ENCODE results near the gene PTMA.
"Not testable (repeated sequence)": the region's sequence is repeated elsewhere in the genome, so short reads cannot be mapped to it uniquely, and the experiment has no call there.

The PTMA gene

DNA sequence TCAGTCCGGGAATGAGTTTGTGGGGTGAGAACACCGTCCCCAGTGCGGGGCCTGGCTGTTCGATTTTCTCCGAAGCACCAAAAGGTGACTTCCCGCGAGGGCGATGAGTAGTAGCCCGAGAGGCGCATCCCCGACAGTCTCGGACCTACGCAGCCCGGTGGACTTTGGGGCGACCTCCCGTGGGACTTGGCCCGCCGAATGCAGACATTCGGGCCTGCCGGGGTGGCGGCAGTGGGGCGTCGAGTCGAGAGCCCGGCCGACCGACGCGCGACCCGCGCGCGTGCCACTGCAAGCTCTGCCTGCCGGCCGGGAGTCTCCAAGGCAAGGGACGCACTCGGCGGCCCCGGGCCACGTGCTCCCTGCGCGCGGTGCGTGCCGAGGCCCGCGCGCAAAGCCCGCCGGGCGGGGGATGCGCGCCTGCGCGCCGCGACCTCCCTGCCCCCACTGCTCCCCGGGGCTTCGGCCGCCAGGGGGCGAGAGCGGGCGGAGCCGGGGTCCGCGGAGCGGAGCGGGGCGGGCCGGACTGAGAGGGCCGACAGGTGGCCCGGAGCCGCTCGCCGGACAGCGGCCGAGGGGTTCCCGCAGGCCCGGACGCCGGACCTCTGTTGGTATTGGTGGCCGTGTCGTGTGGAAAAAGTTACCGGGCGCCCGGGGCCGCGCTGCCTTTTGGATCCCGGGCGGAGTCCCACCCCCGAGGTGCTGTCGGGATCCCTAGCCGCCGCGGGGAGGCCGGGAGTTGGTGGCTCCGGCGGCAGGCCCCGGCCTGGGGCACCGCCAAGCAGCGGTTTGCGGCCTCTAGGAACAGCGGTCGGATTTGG is 1.9 kb downstream of the PTMA start:
- TF ChIP-seq, protein P1, sequence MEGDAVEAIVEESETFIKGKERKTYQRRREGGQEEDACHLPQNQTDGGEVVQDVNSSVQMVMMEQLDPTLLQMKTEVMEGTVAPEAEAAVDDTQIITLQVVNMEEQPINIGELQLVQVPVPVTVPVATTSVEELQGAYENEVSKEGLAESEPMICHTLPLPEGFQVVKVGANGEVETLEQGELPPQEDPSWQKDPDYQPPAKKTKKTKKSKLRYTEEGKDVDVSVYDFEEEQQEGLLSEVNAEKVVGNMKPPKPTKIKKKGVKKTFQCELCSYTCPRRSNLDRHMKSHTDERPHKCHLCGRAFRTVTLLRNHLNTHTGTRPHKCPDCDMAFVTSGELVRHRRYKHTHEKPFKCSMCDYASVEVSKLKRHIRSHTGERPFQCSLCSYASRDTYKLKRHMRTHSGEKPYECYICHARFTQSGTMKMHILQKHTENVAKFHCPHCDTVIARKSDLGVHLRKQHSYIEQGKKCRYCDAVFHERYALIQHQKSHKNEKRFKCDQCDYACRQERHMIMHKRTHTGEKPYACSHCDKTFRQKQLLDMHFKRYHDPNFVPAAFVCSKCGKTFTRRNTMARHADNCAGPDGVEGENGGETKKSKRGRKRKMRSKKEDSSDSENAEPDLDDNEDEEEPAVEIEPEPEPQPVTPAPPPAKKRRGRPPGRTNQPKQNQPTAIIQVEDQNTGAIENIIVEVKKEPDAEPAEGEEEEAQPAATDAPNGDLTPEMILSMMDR (IDR thresholded peaks at IDR 0.05; ENCODE audit: insufficient read depth, missing control alignments) = peak; percentile 60
- DNase-seq (ENCODE audit: insufficient read length, low spot score) (peak; percentile 93), FAIRE-seq (no peak)

DNA sequence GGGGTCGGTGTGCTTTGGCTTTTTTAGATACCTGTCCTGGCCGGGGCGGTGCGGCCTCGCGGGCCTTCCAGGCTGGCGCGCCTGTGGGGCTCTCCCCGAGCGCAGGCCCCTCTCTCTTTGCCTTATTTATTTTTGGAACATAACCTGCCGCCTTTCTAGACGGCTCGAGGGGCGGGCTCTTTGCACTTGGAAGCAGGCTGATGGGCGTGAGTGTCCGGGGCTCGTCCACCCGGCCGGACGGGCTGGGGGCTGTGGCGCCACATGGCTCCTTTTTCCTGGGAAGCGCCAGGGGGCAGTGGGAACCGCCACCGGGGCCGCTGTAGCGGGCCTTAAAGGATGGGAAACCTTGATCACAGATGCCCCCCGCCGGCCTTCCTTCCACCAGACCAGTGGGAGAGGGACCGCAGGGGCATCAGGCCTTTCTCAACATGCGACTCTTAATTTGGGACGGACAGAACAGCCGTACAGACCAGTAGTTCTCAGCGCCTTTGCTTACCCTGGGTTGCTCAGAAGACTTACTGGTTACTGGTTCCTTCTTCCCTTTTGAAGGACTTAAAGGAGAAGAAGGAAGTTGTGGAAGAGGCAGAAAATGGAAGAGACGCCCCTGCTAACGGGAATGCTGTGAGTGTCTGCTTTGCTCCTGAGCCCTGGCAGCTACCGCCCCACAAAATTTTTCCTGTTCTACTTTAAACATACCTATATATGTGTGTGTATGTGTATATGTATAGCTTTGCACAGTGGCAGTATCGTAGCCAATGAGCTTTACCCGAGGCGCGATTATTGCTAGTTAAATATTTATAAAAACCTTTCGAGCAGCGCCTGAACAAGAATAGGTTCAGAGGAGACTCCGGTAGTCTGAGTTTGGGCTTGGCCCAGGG is 2.7 kb downstream of the PTMA start:
- DNase-seq (ENCODE audit: insufficient read length, low spot score) = no peak
- TF ChIP-seq, protein P1 (IDR thresholded peaks at IDR 0.05; ENCODE audit: insufficient read depth, missing control alignments) = no peak
- no peak for FAIRE-seq

DNA sequence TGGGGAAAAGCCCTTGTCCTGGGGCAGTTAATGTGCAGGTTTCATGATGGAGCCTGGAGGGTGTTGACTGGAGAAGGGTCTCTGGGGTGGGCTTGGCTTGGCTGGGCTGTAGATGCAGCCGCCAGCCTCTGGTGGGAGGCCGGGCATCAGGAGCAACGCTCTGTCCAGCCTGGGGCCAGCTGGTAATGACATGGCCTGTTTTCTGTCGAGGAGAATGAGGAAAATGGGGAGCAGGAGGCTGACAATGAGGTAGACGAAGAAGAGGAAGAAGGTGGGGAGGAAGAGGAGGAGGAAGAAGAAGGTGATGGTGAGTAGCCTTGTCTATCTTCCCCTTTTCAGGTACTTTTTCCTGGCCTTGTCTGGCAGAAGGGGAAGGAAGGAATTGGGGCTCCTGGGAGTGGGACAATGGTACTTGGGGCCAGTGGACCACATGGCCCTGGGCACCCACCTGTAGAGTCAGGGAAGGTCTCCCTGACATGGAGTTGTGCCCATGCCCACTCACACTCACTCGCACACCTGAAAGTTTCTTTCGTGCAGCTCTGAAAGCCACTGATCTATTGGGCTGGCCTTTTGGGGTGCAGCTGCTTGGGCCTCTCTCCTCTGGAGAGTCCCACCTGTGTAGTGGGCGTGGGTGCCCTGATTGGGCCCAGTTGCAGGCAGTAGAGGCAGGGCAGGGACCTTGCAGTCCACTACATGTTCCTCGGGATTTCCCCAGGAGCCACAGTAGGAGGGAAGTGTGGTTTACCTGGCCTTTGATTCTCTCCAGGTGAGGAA is 3.5 kb downstream of the PTMA start:
- FAIRE-seq (no peak), DNase-seq (ENCODE audit: insufficient read length, low spot score) (no peak)
- TF ChIP-seq, protein P1 (IDR thresholded peaks at IDR 0.05; ENCODE audit: insufficient read depth, missing control alignments) = no peak

DNA sequence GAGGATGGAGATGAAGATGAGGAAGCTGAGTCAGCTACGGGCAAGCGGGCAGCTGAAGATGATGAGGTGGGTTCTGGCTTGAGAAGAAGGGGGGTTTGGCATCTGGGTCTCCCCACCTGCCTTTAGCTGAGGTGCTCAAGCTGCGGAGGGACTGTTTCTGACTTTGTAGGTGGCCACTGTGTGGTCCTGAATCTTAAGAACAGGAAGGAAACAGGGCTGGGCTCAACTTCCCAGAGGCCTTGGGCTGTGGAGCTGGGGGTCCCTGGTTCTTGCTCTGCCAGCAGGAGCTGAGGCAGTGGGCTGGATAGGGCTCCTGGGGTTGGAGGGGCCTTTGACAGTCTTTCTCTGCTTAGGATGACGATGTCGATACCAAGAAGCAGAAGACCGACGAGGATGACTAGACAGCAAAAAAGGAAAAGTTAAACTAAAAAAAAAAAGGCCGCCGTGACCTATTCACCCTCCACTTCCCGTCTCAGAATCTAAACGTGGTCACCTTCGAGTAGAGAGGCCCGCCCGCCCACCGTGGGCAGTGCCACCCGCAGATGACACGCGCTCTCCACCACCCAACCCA is 4.2 kb downstream of the PTMA start:
- DNase-seq (ENCODE audit: insufficient read length, low spot score); FAIRE-seq: not testable (repeated sequence)

DNA sequence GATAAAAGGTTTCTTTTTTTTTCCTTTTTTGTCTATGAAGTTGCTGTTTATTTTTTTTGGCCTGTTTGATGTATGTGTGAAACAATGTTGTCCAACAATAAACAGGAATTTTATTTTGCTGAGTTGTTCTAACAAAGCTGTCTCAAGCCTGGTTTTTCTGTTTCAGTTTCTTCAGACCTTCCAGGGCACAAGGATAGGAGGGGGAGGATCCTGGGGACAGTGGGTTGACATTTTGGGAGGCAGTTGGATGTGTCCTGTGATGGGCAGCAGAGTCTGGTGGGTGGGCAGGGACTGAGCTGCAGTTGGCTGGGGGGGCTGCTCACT is 5.0 kb downstream of the PTMA start:
- not testable (repeated sequence) for DNase-seq (ENCODE audit: insufficient read length, low spot score); FAIRE-seq

DNA sequence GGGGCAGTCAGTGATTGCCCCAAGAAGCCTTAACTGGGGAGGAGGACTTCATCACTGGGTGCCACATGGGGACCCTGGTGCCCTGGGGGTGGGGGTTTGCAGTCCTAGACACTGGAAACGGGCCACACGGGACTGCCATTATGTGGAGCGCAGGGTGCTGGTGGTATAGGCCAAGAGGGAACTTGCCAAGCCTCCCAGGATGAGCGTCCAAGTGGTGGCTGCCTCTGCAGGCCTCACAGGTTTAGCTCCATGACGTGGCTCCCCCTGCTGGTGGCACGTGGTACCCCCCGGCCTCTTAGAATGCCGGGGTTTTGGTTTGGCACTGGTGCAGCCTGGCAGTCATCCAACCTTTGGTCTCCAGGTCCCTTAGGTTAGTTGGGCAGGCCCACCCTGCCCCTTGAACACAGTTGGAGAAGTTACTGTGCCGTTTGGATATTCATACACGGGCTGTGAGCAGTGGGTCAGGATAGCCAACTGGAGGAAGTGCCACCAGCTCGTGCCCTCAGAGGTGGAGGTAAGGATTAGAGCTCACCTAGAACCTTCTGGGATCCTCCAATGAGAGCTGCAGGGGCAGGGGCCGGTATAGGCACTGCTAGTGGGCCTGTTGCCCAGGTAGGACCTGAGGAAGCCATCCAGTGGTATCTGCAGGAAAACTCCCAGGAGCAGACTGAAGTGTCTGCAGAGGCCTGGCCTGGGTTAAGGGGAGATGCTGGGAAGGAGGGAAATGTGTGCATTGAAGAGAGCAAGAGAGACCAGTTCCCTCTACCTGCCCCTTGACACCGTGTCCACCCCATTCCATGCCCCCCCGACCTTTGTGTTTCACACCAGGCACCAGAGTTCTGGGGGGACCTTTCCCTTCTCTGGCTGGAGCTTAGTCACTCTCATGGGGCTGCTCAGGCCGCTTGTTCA is 5.7 kb downstream of the PTMA start:
- FAIRE-seq (no peak), DNase-seq (ENCODE audit: insufficient read length, low spot score) (peak; percentile 88)
- TF ChIP-seq, protein P1 (IDR thresholded peaks at IDR 0.05; ENCODE audit: insufficient read depth, missing control alignments) = peak; percentile 78

DNA sequence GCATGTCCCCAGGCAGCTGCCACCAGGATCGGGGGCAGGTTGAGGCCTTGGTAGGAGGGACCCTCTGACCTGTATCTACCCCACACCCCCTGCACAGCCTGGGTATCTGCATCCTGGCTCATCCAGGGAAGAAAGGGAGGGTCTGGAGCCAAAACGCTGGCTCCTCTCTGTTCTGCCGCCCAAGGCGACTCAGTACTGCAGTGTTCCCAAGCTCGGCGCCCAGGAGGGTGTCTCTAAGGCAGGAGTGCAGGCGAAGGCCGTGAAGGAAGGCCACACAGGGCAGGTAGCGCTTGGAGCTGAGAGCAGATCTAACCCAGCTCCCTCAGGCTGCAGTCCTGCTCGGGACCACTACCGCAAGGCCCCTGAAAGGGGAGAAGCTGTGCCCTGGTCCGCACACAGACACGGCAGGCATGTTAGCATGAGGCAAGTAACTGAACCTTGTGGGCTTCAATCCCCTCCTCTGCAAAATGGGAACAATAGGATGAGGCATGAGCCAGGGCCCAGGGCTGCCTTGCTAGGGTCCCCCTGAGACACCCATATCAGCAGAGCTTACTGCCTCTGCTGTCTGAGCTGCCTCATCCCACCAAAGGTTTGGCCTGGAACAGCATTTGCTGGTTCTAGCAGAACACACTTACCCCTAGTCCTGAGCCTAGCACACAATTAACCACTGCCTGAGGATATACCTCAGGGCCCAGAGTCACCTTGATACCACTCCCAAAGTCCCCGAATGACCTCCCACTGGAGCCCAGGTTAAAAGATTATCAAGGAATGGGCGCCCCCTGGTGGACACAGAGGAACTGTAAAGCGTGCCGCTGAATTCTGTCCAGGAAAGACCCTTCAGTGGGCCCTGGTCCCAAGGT is 6.5 kb downstream of the PTMA start:
- FAIRE-seq (no peak), DNase-seq (ENCODE audit: insufficient read length, low spot score) (peak; percentile 70)
- TF ChIP-seq, protein P1 (IDR thresholded peaks at IDR 0.05; ENCODE audit: insufficient read depth, missing control alignments) = peak; percentile 78
